Lung (tissue), 16 donors: Measurements from ENCODE around the gene SEMA3C. TPM values are rescaled to one million over a fixed set of nuclear protein-coding genes. Genes with fewer than 3 reads are reported as not detected.

Experiments
- ATAC-seq: fragments of 200-7000 bp; cut with Tn5 transposase; one replicate; pipeline ENCODE4 v1.9.1; 2020; ENCODE audit warnings: moderate number of reproducible peaks; ENCODE audit not compliant: insufficient read depth, low FRiP score
- DNase-seq, 3 donors: peaks; one replicate each; pipeline ENCODE4 v3.0.0-alpha.2; 2013 to 2017
- H3K27ac ChIP-seq, 2 donors: one replicate each; pipeline ENCODE4 v1.5.1; 2013; ENCODE audit warnings: mild to moderate bottlenecking in 2 of 2, moderate library complexity in 2 of 2, control low read depth in 1 of 2, inconsistent platforms in 1 of 2, low read depth in 1 of 2, low read length in 1 of 2
- H3K27me3 ChIP-seq, 3 donors: one replicate each; pipeline ENCODE4 v1.5.1; 2013; ENCODE audit warnings: low read length in 2 of 3; ENCODE audit not compliant: control insufficient read depth in 3 of 3, insufficient read depth in 3 of 3
- H3K36me3 ChIP-seq, 4 donors: one replicate each; pipeline ENCODE4 v1.5.1; 2013; ENCODE audit warnings: low read length in 4 of 4, mild to moderate bottlenecking in 1 of 4, moderate library complexity in 1 of 4; ENCODE audit not compliant: control insufficient read depth in 4 of 4, insufficient read depth in 4 of 4
- H3K4me1 ChIP-seq, 5 donors: one replicate each; pipeline ENCODE4 v1.5.1; 2013; ENCODE audit warnings: low read length in 5 of 5, mild to moderate bottlenecking in 2 of 5, moderate library complexity in 1 of 5; ENCODE audit not compliant: control insufficient read depth in 5 of 5, insufficient read depth in 5 of 5
- H3K4me3 ChIP-seq: one replicate; pipeline ENCODE4 v1.5.1; 2013; ENCODE audit warnings: mild to moderate bottlenecking, control low read depth, moderate library complexity
- H3K9ac ChIP-seq, 2 donors: one replicate each; pipeline ENCODE4 v1.5.1; 2013; ENCODE audit warnings: low read length in 2 of 2, control low read depth in 1 of 2; ENCODE audit not compliant: insufficient read depth in 1 of 2
- H3K9me3 ChIP-seq, 4 donors: one replicate each; pipeline ENCODE4 v1.5.1; 2013; ENCODE audit warnings: low read length in 3 of 4, mild to moderate bottlenecking in 1 of 4, moderate library complexity in 1 of 4; ENCODE audit not compliant: control insufficient read depth in 4 of 4, insufficient read depth in 3 of 4
- WGBS, 2 donors: extraction: QIAGEN DNeasy Blood & Tissue Kit; methylation state at CpG; one replicate each; pipeline ENCODE4 v1.1.7; 2013; 5-methylcytosine and 5-hydroxymethylcytosine counted together
- long read RNA-seq, 5 donors: transcript quantifications; one replicate each; lab custom pipeline, GENCODE V29; 2026
- polyA plus RNA-seq, 2 donors: library from polyadenylated mRNA; stranded (reverse); fragments of 200-250 nt; gene quantifications; one replicate each; pipeline ENCODE4 v1.2.1, GENCODE V29; 2013
- total RNA-seq, 2 donors: library from RNA; depleted of rRNA in 1 of 2; stranded (reverse); fragments of >200 nt in 1 of 2; gene quantifications; one replicate each; pipeline ENCODE4 v1.2.1, GENCODE V29; 2014 to 2021
- TF ChIP-seq, protein P1 (sequence below): IDR thresholded peaks from 2 replicates; pipeline ENCODE4 v1.5.1; 2012; ENCODE audit warnings: mild to moderate bottlenecking; ENCODE audit errors: control extremely low read depth, extremely low read depth
- donor health status: control.
- donor health status: control.
- donor health status: Bipolar disorder and iron deficiency.
- donor health status: healthy.
- donor health status: DM: yes; HTN: yes; CAD: no.

Gene SEMA3C
- total RNA-seq (10 to 100 TPM; 55.4 to 87.2 TPM), polyA plus RNA-seq (10 to 100 TPM in 1 of 2 donors, 1 to 10 TPM in 1; 6.9 to 11.9 TPM)
- long read RNA-seq, donor 1, full-length matches to known transcripts = 26 of 43 reads
- long read RNA-seq, donor 1, partial matches to known transcripts = 17 of 43 reads
- long read RNA-seq, donor 1, other reads (novel, unspliced or antisense) = 0 of 43 reads
- long read RNA-seq, donor 2, full-length matches to known transcripts = 5 of 5 reads
- long read RNA-seq, donor 2, partial matches to known transcripts = 0 of 5 reads
- long read RNA-seq, donor 2, other reads (novel, unspliced or antisense) = 0 of 5 reads
- long read RNA-seq, donor 3, full-length matches to known transcripts = 14 of 20 reads
- long read RNA-seq, donor 3, partial matches to known transcripts = 6 of 20 reads
- long read RNA-seq, donor 3, other reads (novel, unspliced or antisense) = 0 of 20 reads
- long read RNA-seq, donor 4, full-length matches to known transcripts = 2 of 2 reads
- long read RNA-seq, donor 4, partial matches to known transcripts = 0 of 2 reads
- long read RNA-seq, donor 4, other reads (novel, unspliced or antisense) = 0 of 2 reads
- long read RNA-seq, donor 5, full-length matches to known transcripts = 21 of 33 reads
- long read RNA-seq, donor 5, partial matches to known transcripts = 12 of 33 reads
- long read RNA-seq, donor 5, other reads (novel, unspliced or antisense) = 0 of 33 reads

DNA sequence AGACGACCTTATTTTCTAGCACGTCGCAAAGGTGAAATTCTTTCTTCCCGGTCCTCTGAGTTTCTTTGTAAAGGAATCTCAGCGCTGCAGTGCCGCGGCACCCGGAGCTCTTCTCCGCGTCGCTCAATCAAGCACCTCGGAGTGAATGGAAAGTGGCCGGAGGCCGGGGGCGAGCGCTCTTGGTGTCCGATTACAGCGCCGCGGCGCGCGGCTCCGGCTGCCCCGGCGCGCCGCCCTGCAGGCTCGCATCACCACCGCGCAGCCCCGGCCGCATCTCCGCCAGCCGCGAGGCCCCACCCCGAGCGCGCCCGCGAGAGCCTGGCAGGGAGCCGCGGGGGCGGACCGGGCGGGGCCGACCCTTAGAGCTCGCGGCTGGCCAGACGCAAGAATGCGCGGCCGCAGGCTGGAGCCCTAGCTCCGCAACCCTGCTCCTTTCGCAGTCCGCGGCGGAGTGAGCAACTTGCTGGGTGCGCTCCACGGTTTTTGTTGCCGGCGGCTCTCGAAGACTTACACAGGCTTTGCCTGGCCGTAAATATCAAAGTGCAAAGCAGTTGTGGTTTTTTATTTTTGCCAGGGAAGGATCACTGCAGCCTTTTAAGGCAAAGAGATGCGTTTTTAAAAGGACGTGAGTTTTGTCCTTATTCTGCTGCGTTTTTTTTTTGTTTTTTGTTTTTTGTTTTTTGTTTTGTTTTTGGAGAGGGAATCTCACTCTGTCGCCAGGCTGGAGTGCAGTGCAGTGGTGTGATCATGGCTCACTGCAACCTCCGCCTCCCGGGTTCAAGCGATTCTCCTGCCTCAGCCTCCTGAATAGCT lies at the start of gene SEMA3C:
SEMA3C (minus strand) TSS at position 143 of the 813 bp plus-strand sequence. CDS start 2,270 bp downstream, outside the sequence.
- ATAC-seq = peak; percentile 97
- no peaks in the 10 kb centered on the region for H3K36me3 ChIP-seq
- peak within 1 kb of the TSS; percentile 53 to 75 for H3K9ac ChIP-seq
- DNase-seq = peak; percentile 95 to 98 (median 96)
- H3K4me1 ChIP-seq = peaks cover 0 to 8% (median 0%) of the 10 kb centered on the region in 5 donors
- WGBS, 2 donors = 3% methylated on average over 67 to 71 of the region's 71 CpGs
- H3K27ac ChIP-seq = peak within 1 kb of the TSS; percentile 79 to 96
- TF ChIP-seq, protein P1, sequence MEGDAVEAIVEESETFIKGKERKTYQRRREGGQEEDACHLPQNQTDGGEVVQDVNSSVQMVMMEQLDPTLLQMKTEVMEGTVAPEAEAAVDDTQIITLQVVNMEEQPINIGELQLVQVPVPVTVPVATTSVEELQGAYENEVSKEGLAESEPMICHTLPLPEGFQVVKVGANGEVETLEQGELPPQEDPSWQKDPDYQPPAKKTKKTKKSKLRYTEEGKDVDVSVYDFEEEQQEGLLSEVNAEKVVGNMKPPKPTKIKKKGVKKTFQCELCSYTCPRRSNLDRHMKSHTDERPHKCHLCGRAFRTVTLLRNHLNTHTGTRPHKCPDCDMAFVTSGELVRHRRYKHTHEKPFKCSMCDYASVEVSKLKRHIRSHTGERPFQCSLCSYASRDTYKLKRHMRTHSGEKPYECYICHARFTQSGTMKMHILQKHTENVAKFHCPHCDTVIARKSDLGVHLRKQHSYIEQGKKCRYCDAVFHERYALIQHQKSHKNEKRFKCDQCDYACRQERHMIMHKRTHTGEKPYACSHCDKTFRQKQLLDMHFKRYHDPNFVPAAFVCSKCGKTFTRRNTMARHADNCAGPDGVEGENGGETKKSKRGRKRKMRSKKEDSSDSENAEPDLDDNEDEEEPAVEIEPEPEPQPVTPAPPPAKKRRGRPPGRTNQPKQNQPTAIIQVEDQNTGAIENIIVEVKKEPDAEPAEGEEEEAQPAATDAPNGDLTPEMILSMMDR = no peak
- H3K4me3 ChIP-seq = peak within 1 kb of the TSS; percentile 40
- H3K27me3 ChIP-seq = no peaks in the 10 kb centered on the region
- no peaks in the 10 kb centered on the region for H3K9me3 ChIP-seq

DNA sequence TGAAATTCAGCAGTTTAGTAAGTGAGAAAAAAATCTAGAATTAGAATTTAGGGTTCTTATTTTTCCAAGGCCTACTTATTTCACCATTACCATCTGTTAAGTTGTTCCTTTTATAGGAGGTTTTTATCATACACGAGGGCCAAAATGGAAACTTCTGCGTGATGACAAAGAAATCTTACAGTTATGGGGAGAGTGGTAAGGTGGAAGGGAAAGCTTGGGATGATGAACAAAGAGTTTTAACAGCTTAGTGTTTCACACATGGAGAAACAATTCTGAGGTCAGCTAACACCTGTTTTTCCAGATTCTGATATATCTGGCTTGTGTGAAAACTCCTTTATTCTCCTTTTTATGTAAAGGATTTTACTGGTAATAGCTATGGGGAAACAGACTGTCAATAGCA lies 49.8 kb upstream of the SEMA3C start:
- H3K4me3 ChIP-seq = no peak overlapping the region
- WGBS, 2 donors = 93 to 94% methylated on average over 2 of the region's 2 CpGs
- no peak overlapping the region for H3K9ac ChIP-seq
- H3K9me3 ChIP-seq = no peaks in the 10 kb centered on the region
- no peaks in the 10 kb centered on the region for H3K4me1 ChIP-seq
- H3K27me3 ChIP-seq = no peaks in the 10 kb centered on the region
- TF ChIP-seq, protein P1 = no peak
- DNase-seq (no peak), ATAC-seq (no peak)
- no peak overlapping the region for H3K27ac ChIP-seq
- no peaks in the 10 kb centered on the region for H3K36me3 ChIP-seq

DNA sequence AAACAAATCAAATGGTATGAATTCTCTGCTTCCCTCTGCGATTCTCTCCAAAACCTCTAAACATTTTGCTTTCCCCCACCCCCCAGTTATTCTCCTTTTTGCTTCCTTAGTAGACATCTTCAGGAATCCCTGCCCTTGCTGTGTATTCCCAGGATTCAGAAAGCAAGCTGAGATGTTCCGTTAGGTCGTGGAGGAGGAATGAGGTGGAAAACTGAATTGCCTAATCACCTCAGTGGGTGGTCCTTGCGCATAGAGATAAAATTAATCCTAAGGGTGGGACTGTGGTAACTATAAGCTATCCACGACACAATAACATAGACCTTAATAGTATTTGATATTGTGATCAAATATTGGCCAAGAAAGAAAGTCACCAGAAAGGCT lies 49.1 kb upstream of the SEMA3C start:
- TF ChIP-seq, protein P1 = no peak
- H3K36me3 ChIP-seq = no peaks in the 10 kb centered on the region
- no peak overlapping the region for H3K9ac ChIP-seq
- H3K27ac ChIP-seq = no peak overlapping the region
- no peak overlapping the region for H3K4me3 ChIP-seq
- WGBS, 2 donors = 87 to 90% methylated on average over 5 of the region's 5 CpGs
- ATAC-seq (no peak), DNase-seq (no peak)
- H3K27me3 ChIP-seq = no peaks in the 10 kb centered on the region
- H3K9me3 ChIP-seq = no peaks in the 10 kb centered on the region
- H3K4me1 ChIP-seq = no peaks in the 10 kb centered on the region
